Breast epithelium (tissue), 3 donors: ENCODE data around the gene FOXN3.

ENCODE experiments used
- POLR2AphosphoS5 ChIP-seq, 3 donors: sonication (generic); formaldehyde crosslinking; IDR thresholded peaks; one replicate each; pipeline ENCODE4 v1.6.1; 2017; ENCODE audit warnings: antibody characterized with exemption in 3 of 3
- TF ChIP-seq, protein P1 (sequence below), 3 donors: fragments of 450-650 bp; IDR thresholded peaks; one replicate each; pipeline ENCODE4 v1.5.1; 2016 to 2017; ENCODE audit warnings: antibody characterized with exemption in 3 of 3, mild to moderate bottlenecking in 3 of 3, moderate library complexity in 3 of 3

DNA sequence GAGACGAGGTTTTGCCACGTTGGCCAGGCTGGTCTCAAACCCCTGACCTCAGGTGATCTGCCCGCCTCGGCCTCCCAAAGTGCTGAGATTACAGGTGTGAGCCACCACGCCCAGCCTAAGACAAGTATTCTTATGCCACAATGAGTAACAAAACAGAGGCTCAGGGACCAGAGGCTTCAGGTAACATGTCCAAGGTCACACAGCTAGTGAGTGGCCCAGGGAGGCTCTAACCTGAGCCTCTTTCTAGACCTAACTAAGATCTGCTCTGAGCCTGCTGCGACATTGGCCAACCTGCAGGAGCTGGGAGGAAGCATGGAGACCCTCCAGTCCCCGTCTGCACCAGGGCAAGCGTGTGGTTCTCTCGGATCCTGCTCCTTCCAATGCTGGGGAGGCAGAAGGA, 77.9 kb downstream of the FOXN3 start:
- TF ChIP-seq, protein P1, sequence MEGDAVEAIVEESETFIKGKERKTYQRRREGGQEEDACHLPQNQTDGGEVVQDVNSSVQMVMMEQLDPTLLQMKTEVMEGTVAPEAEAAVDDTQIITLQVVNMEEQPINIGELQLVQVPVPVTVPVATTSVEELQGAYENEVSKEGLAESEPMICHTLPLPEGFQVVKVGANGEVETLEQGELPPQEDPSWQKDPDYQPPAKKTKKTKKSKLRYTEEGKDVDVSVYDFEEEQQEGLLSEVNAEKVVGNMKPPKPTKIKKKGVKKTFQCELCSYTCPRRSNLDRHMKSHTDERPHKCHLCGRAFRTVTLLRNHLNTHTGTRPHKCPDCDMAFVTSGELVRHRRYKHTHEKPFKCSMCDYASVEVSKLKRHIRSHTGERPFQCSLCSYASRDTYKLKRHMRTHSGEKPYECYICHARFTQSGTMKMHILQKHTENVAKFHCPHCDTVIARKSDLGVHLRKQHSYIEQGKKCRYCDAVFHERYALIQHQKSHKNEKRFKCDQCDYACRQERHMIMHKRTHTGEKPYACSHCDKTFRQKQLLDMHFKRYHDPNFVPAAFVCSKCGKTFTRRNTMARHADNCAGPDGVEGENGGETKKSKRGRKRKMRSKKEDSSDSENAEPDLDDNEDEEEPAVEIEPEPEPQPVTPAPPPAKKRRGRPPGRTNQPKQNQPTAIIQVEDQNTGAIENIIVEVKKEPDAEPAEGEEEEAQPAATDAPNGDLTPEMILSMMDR (IDR thresholded peaks at IDR 0.05) = no peak
- TF ChIP-seq POLR2AphosphoS5 (IDR thresholded peaks at IDR 0.05) = no peak
